Skeletal muscle tissue (tissue), 4 donors: ENCODE data around the gene SENP3. TPM values are rescaled to one million over a fixed set of nuclear protein-coding genes. Genes with fewer than 3 reads are reported as not detected.

Source experiments
- H3K27ac ChIP-seq: one replicate; pipeline ENCODE4 v1.7.0; 2013; ENCODE audit warnings: mild to moderate bottlenecking, low read depth, low read length, inconsistent platforms
- H3K27me3 ChIP-seq, 3 donors: one replicate each; pipeline ENCODE4 v1.7.0; 2013; ENCODE audit warnings: low read length in 3 of 3; ENCODE audit not compliant: control insufficient read depth in 3 of 3, insufficient read depth in 3 of 3
- H3K36me3 ChIP-seq, 3 donors: one replicate each; pipeline ENCODE4 v1.7.0; 2013; ENCODE audit warnings: low read length in 3 of 3; ENCODE audit not compliant: control insufficient read depth in 3 of 3, insufficient read depth in 3 of 3
- H3K4me1 ChIP-seq, 3 donors: one replicate each; pipeline ENCODE4 v1.7.0; 2013; ENCODE audit warnings: low read length in 3 of 3, mild to moderate bottlenecking in 3 of 3; ENCODE audit not compliant: control insufficient read depth in 3 of 3, insufficient read depth in 3 of 3
- H3K4me3 ChIP-seq, 3 donors: one replicate each; pipeline ENCODE4 v1.7.0; 2013; ENCODE audit warnings: low read length in 3 of 3
- H3K9ac ChIP-seq, 3 donors: one replicate each; pipeline ENCODE4 v1.7.0; 2013; ENCODE audit warnings: low read length in 3 of 3, mild to moderate bottlenecking in 3 of 3, moderate library complexity in 2 of 3, low read depth in 1 of 3
- H3K9me3 ChIP-seq, 3 donors: one replicate each; pipeline ENCODE4 v1.7.0; 2013; ENCODE audit warnings: low read length in 3 of 3; ENCODE audit not compliant: control insufficient read depth in 3 of 3
- total RNA-seq: library from RNA; depleted of rRNA; stranded (reverse); fragments of >200 nt; gene quantifications from one replicate; pipeline ENCODE4 v1.2.3, GENCODE V29; 2014
- donor health status: Osteomylitis.

SENP3 gene
- total RNA-seq, 1 donor from 2014 or later: 31.3 TPM

- no peak overlapping the region for H3K4me3 ChIP-seq
- H3K9ac ChIP-seq: no peak overlapping the region
- H3K27me3 ChIP-seq: no peaks in the 10 kb centered on the region
- H3K9me3 ChIP-seq: no peaks in the 10 kb centered on the region
- H3K36me3 ChIP-seq: peaks cover 0 to 14% (median 2%) of the 10 kb centered on the region in 3 donors
- H3K4me1 ChIP-seq: peaks cover 30 to 34% (median 32%) of the 10 kb centered on the region in 3 donors
- no peak overlapping the region for H3K27ac ChIP-seq
Observed at GRCh38 chr17:7555320-7555948, 6.3 kb upstream of the SENP3 start.

- H3K4me3 ChIP-seq: no peak overlapping the region
- H3K36me3 ChIP-seq: peaks cover 0 to 6% (median 0%) of the 10 kb centered on the region in 3 donors
- H3K9me3 ChIP-seq: no peaks in the 10 kb centered on the region
- H3K4me1 ChIP-seq: peaks cover 39 to 43% (median 41%) of the 10 kb centered on the region in 3 donors
- H3K27me3 ChIP-seq: no peaks in the 10 kb centered on the region
- no peak overlapping the region for H3K9ac ChIP-seq
- no peak overlapping the region for H3K27ac ChIP-seq
Observed at GRCh38 chr17:7556627-7557026, 5.1 kb upstream of the SENP3 start.

GRCh38 chr17:7557147-7557764 is 4.5 kb upstream of the SENP3 start:
- Histone ChIP-seq H3K27ac (peak overlapping the region; percentile 91), H3K36me3 (peaks cover 0 to 6% (median 0%) of the 10 kb centered on the region in 3 donors), H3K4me1 (peaks cover 40 to 43% (median 41%) of the 10 kb centered on the region in 3 donors), H3K9ac (peak overlapping the region; percentile 20 to 89 (median 88)), H3K27me3 (no peaks in the 10 kb centered on the region), H3K4me3 (peak overlapping the region in 1 of 3 donors; percentile 67), H3K9me3 (no peaks in the 10 kb centered on the region)

GRCh38 chr17:7557775-7558543 is 3.8 kb upstream of the SENP3 start:
- Histone ChIP-seq H3K9ac (peak overlapping the region; percentile 87 to 89 (median 88)), H3K4me3 (peak overlapping the region; percentile 67 to 72 (median 72)), H3K27me3 (no peaks in the 10 kb centered on the region), H3K36me3 (peaks cover 0 to 6% (median 0%) of the 10 kb centered on the region in 3 donors), H3K4me1 (peaks cover 47 to 50% (median 48%) of the 10 kb centered on the region in 3 donors), H3K27ac (peak overlapping the region; percentile 91), H3K9me3 (no peaks in the 10 kb centered on the region)

GRCh38 chr17:7558544-7559319 is 3.0 kb upstream of the SENP3 start, which contains the start of gene TNFSF13:
TNFSF13 (plus strand) TSS chr17:7558750; CDS start chr17:7559040, 290 bp downstream.
- Histone ChIP-seq H3K4me3 (peak within 1 kb of the TSS; percentile 67 to 72 (median 72)), H3K9me3 (no peaks in the 10 kb centered on the region), H3K9ac (peak within 1 kb of the TSS; percentile 87 to 89 (median 88)), H3K27me3 (no peaks in the 10 kb centered on the region), H3K36me3 (peaks cover under 1 to 4% (median 2%) of the 10 kb centered on the region in 3 donors), H3K4me1 (peaks cover 50 to 54% (median 53%) of the 10 kb centered on the region in 3 donors), H3K27ac (peak within 1 kb of the TSS; percentile 91)

- peak overlapping the region; percentile 95 for H3K27ac ChIP-seq
- peak overlapping the region; percentile 87 to 89 (median 88) for H3K9ac ChIP-seq
- H3K9me3 ChIP-seq: no peaks in the 10 kb centered on the region
- peaks cover 57 to 62% (median 58%) of the 10 kb centered on the region in 3 donors for H3K4me1 ChIP-seq
- H3K27me3 ChIP-seq: no peaks in the 10 kb centered on the region
- peaks cover 8 to 9% (median 9%) of the 10 kb centered on the region in 3 donors for H3K36me3 ChIP-seq
- H3K4me3 ChIP-seq: peak overlapping the region; percentile 67 to 88 (median 72)
Observed at GRCh38 chr17:7559320-7560171, 2.2 kb upstream of the SENP3 start.

- Histone ChIP-seq H3K9me3 (no peaks in the 10 kb centered on the region), H3K36me3 (peaks cover 17 to 18% (median 18%) of the 10 kb centered on the region in 3 donors), H3K27ac (peak overlapping the region; percentile 95), H3K9ac (peak overlapping the region; percentile 1 to 89 (median 88)), H3K27me3 (no peaks in the 10 kb centered on the region), H3K4me1 (peaks cover 57 to 65% (median 58%) of the 10 kb centered on the region in 3 donors), H3K4me3 (peak overlapping the region; percentile 72 to 88 (median 82))
Observed at GRCh38 chr17:7560172-7561027, 1.3 kb upstream of the SENP3 start.

GRCh38 chr17:7561028-7561575 is 617 bp upstream of the SENP3 start:
- Histone ChIP-seq H3K27me3 (no peaks in the 10 kb centered on the region), H3K4me1 (peaks cover 57 to 65% (median 58%) of the 10 kb centered on the region in 3 donors), H3K4me3 (peak overlapping the region; percentile 72 to 88 (median 82)), H3K27ac (peak overlapping the region; percentile 95), H3K9ac (peak overlapping the region; percentile 82 to 89 (median 88)), H3K9me3 (no peaks in the 10 kb centered on the region), H3K36me3 (peaks cover 21 to 22% (median 22%) of the 10 kb centered on the region in 3 donors)
